Measurements from ENCODE around the gene MOB3B.
"Not testable (repeated sequence)": the region's sequence is repeated elsewhere in the genome, so short reads cannot be mapped to it uniquely, and the experiment has no call there.

Gene MOB3B

DNA sequence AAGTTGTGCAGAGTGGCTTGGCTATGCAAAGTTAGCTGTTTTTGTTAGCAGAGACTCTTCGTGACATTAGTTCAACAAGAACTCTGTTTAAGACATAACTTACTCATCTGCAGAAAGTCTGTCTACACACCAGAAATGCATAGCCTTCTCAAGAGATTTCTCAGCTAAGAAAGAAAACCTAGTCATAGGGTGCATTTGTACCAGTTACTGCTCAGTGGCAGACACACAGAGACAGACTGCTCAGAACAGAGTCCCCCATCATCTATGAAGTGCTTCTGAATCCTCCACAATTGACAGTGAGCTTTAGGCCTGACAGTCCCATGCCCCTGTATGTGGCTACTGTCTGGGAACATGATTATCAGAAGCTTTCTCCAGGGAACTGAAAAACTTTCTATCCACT lies 61.6 kb downstream of the MOB3B start:
- Mint-ChIP-seq H3K4me3 (no peak overlapping the region), H3K27ac (no peak overlapping the region), H3K36me3 (ENCODE audit: low read depth) (no peaks in the 10 kb centered on the region), H3K27me3 (no peaks in the 10 kb centered on the region), H3K9me3 (no peaks in the 10 kb centered on the region), H3K4me1 (peaks cover 4% of the 10 kb centered on the region)
- DNase-seq (no peak), ATAC-seq (no peak)

DNA sequence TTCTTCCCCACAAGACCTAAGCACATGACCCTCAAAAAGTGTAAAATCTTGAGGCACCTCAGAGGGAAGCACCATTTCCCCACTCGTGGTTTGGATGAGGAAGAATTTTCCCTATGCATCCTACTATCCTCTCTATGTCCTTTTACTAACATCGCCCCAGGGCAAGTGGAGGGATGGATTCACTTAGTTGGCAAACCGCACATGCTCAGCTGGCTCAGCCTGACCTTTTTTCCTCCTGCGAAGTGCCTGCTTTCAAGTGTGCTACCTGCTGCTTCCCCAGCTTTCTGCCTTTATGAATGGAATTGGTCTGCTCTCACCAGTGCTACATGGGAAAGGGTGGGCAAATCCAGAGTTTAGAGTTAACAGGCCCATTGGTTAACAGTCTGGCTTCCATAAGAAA lies 62.1 kb downstream of the MOB3B start:
- H3K27ac Mint-ChIP-seq = no peak overlapping the region
- H3K36me3 Mint-ChIP-seq (ENCODE audit: low read depth) = no peaks in the 10 kb centered on the region
- DNase-seq = no peak
- no peak overlapping the region for H3K4me3 Mint-ChIP-seq
- no peaks in the 10 kb centered on the region for H3K27me3 Mint-ChIP-seq
- no peaks in the 10 kb centered on the region for H3K9me3 Mint-ChIP-seq
- H3K4me1 Mint-ChIP-seq = peaks cover 3% of the 10 kb centered on the region
- no peak for ATAC-seq

DNA sequence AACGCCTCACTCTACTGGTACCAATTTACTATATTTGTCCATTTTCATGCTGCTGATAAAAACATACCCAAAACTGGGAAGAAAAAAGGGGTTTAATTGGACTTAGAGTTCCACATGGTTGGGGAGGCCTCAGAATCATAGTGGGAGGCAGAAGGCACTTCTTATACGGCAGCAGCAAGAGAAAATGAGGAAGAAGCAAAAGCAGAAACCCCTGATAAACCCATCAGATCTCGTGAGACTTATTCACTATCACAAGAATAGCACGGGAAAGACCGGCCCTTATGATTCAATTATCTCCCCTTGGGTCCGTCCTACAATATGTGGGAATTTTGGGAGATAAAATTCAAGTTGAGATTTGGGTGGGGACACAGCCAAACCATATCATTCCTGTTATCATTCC lies 63.1 kb downstream of the MOB3B start:
- H3K27me3 Mint-ChIP-seq; H3K27ac Mint-ChIP-seq; ATAC-seq; H3K36me3 Mint-ChIP-seq (ENCODE audit: low read depth); H3K4me1 Mint-ChIP-seq; DNase-seq; H3K9me3 Mint-ChIP-seq; H3K4me3 Mint-ChIP-seq: not testable (repeated sequence)

DNA sequence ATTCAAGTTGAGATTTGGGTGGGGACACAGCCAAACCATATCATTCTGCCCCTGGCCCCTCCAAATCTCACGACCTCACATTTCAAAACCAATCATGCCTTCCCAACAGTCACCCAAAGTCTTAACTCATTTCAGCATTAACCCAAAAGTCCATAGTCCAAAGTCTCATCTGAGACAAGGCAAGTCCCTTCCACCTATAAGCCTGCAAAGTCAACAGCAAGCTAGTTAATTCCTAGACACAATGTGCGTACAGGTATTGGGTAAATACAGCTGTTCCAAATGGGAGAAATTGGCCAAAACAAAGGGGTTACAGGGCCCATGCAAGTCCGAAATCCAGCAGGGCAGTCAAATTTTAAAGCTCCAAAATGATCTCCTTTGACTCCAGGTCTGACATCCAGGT lies 64.7 kb downstream of the MOB3B start:
- H3K9me3 Mint-ChIP-seq; H3K27ac Mint-ChIP-seq; DNase-seq; H3K36me3 Mint-ChIP-seq (ENCODE audit: low read depth); ATAC-seq; H3K27me3 Mint-ChIP-seq; H3K4me3 Mint-ChIP-seq: not testable (repeated sequence)
- H3K4me1 Mint-ChIP-seq = peaks cover 13% of the 10 kb centered on the region

DNA sequence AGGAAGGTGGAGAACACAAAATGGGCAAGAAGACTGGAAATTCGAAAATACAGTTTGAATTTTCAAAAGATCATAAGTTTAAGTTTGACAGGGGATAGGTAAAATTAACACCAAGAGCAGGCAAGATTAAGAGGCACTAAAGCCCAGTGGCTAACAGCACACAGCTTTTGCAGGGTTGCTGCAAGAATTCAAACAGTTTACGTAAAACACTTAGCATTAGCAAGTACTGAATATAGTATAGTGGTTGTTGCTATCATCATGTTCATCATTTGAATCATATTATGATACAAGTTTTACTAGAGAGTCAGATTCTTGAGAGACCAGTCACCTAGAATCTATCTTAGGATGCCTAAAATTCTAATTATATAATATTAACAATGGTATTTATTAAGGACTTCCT lies 66.8 kb downstream of the MOB3B start:
- no peaks in the 10 kb centered on the region for H3K27me3 Mint-ChIP-seq
- peaks cover 12% of the 10 kb centered on the region for H3K4me1 Mint-ChIP-seq
- ATAC-seq (no peak), DNase-seq (no peak)
- no peak overlapping the region for H3K27ac Mint-ChIP-seq
- H3K36me3 Mint-ChIP-seq (ENCODE audit: low read depth) = no peaks in the 10 kb centered on the region
- H3K4me3 Mint-ChIP-seq = no peak overlapping the region
- no peaks in the 10 kb centered on the region for H3K9me3 Mint-ChIP-seq

DNA sequence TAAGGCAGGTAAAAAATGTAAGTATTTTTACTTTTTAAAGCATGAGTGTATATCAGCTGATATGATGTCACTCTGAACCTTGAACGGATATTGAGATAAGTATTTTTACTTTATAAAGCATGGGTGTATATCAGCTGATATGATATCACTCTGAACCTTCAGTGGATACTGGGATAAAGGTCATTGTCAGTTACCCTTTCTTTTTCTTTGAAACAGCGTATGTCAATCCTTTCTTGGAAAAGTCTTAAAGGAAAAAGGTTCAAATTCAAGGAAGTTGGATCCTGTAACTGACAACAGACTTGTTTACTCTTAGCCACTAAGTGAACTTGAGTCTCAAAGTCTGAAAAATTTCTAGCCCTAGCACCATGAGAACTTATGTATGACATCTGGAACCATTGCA lies 67.2 kb downstream of the MOB3B start:
- H3K9me3 Mint-ChIP-seq = no peaks in the 10 kb centered on the region
- no peak overlapping the region for H3K4me3 Mint-ChIP-seq
- no peak for ATAC-seq
- no peaks in the 10 kb centered on the region for H3K36me3 Mint-ChIP-seq (ENCODE audit: low read depth)
- DNase-seq = no peak
- H3K4me1 Mint-ChIP-seq = peaks cover 14% of the 10 kb centered on the region
- no peaks in the 10 kb centered on the region for H3K27me3 Mint-ChIP-seq
- no peak overlapping the region for H3K27ac Mint-ChIP-seq

DNA sequence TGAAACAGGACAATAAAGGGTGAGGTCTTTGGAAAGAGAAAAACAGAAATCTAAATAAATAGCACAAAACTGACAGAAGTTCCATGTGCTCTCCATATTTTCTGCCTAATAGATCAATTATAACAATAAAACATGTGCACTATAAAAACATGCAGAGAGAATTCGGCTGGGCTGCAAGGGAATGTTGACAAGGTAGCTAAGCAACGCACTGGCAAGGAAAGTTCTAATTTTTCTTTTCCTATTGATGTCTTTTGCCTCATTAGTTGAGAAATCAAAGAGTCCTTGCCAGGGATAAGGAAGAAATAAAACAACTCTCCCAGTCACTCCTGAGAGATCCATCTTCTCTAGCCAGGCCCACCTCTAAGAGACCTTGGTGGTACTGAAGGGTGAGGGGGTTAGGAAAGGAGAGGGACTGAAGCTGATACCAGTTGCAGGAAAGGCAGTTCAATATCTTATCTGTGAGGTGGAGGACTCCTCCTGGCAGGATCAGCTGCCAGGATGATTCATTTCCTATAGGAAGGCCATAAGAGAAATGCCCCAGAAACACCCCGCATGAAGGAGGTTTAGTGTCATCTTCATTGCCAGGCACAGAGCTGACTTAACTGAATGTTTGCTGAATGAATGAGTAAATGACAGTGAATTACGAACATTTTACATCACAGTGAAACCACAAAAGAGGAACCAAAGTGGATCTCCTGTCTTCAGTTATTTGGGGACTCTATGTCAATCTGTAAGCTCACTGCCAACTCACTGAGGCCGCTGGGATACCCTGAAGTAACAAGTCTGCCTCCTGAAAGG lies 69.2 kb downstream of the MOB3B start:
- H3K36me3 Mint-ChIP-seq (ENCODE audit: low read depth) = peaks cover 2% of the 10 kb centered on the region
- H3K9me3 Mint-ChIP-seq = no peaks in the 10 kb centered on the region
- peaks cover 20% of the 10 kb centered on the region for H3K4me1 Mint-ChIP-seq
- H3K27ac Mint-ChIP-seq = no peak overlapping the region
- ATAC-seq (no peak), DNase-seq (no peak)
- H3K4me3 Mint-ChIP-seq = no peak overlapping the region
- no peaks in the 10 kb centered on the region for H3K27me3 Mint-ChIP-seq

DNA sequence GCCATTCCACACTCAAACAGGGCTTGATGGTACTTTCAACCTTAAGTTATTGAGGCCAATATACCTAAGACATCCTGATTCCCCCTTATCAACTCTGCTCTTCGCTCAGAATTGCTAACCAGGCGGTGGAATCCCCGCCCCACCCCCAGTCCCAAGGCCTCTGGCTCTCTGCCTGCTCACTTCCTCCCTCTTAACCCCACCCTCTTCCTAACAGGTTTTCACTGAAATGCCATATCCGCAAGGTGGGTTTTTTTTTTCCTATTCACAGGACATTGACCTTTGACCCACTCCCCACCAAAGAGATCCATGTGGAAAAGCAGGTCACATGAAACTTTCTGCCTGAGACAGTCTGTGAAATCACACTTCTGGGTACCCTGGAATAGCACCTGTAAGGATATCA lies 72.2 kb downstream of the MOB3B start:
- no peak overlapping the region for H3K4me3 Mint-ChIP-seq
- DNase-seq (peak; percentile 14), ATAC-seq (no peak)
- peak overlapping the region; percentile 32 for H3K27ac Mint-ChIP-seq
- H3K4me1 Mint-ChIP-seq = peaks cover 20% of the 10 kb centered on the region
- no peaks in the 10 kb centered on the region for H3K9me3 Mint-ChIP-seq
- peaks cover 3% of the 10 kb centered on the region for H3K36me3 Mint-ChIP-seq (ENCODE audit: low read depth)
- H3K27me3 Mint-ChIP-seq = no peaks in the 10 kb centered on the region

DNA sequence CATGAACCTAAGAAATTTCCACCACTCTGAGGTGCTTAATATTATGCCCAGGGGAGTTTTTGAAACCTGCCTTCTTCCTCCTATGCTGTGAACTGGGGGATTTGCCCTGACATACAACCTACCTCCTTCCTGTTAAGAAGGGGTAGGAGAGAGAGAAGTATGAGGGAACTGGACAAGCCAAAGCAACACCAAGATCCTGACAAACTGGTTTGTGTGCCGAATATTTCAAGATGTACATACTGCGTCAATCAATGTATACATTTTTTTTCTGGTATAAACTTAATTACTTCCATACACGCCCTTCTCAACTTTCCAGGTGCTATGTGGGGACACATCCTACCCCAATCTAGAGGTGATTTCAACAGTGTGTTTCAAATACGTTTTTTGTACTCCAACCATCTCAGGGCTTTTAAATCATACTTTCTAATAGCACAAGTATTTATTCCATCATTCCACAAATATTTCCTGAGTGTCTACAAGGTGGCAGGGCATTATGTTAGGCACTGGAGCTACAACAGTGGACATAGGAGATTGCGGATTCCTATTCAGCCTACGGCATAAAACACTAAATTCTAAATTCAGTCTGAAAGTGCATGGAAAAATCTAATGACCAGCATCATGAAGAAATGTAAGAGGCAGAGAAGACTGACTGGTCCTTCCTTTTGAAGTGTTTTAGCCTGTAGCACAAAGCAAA lies 75.6 kb downstream of the MOB3B start:
- DNase-seq (no peak), ATAC-seq (no peak)
- H3K36me3 Mint-ChIP-seq (ENCODE audit: low read depth) = peaks cover 5% of the 10 kb centered on the region
- H3K9me3 Mint-ChIP-seq = no peaks in the 10 kb centered on the region
- H3K27ac Mint-ChIP-seq = no peak overlapping the region
- no peaks in the 10 kb centered on the region for H3K27me3 Mint-ChIP-seq
- no peak overlapping the region for H3K4me3 Mint-ChIP-seq
- H3K4me1 Mint-ChIP-seq = peaks cover 9% of the 10 kb centered on the region

DNA sequence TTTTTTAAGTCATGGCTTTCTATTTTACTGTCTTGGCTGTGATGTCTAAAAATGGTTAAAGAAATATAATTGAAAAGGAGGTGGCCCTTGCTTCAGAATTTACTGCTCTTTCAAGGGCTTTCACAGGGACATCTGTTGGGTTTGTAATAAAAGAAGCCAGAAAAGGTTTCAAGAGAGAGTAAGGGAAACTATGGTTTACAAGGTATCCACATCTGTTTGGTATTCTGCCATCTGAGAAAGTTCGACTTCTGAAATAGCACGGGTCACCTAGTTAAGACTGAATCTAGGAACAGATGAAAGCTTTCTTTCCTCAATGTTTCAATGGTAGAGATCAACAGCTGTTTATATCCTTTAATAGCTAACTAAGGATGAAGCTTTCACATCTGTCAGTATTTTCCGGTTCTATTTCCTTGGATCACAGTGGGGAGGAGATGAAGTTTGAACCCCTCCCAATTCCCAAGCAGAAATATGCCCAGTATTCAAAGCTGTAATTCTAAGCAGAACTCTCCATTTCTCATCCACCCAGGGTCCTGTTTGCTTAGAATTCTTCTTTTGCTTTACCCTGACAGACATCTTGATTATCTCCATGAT lies 78.3 kb downstream of the MOB3B start:
- ATAC-seq (no peak), DNase-seq (no peak)
- peaks cover 5% of the 10 kb centered on the region for H3K4me1 Mint-ChIP-seq
- peaks cover 14% of the 10 kb centered on the region for H3K36me3 Mint-ChIP-seq (ENCODE audit: low read depth)
- no peaks in the 10 kb centered on the region for H3K27me3 Mint-ChIP-seq
- H3K9me3 Mint-ChIP-seq = no peaks in the 10 kb centered on the region
- H3K4me3 Mint-ChIP-seq = no peak overlapping the region
- H3K27ac Mint-ChIP-seq = no peak overlapping the region

DNA sequence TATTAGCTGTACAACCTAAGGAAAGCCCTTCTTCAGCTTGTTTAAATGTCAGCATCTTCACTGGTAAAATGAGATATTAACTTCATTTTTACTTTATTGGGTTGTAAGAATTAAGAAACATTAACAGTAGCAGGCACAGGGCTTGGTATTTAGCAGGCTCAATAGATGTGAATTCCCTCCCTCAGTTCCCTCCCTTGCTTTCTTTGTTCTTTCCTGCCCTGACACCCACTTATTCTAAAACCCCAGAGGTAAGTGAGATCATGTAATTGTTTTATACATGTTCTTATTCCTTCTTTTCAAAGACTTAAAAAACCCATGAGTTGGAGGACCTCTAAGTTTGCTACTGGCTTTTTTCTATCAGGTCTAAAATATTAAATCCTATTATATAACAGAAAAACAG lies 78.9 kb downstream of the MOB3B start:
- no peak overlapping the region for H3K27ac Mint-ChIP-seq
- H3K4me3 Mint-ChIP-seq = no peak overlapping the region
- H3K4me1 Mint-ChIP-seq = peaks cover 5% of the 10 kb centered on the region
- H3K36me3 Mint-ChIP-seq (ENCODE audit: low read depth) = peaks cover 12% of the 10 kb centered on the region
- DNase-seq (no peak), ATAC-seq (no peak)
- no peaks in the 10 kb centered on the region for H3K9me3 Mint-ChIP-seq
- H3K27me3 Mint-ChIP-seq = no peaks in the 10 kb centered on the region

DNA sequence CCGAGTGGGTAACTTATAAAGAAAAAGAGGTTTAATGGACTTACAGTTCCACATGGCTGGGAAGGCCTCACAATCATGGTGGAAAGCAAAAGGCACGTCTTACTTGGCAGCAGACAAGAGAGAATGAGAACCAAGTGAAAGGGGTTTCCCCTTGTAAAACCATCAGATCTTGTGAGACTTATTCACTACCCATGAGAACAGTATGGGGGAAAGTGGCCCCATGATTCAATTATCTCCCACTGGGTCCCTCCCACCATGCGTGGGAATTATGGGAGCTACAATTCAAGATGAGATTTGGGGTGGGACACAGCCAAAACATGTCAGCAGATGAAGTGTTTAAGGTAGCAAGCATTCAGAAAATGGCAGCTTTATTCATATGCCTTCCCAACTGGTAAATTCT lies 81.3 kb downstream of the MOB3B start:
- H3K4me3 Mint-ChIP-seq, H3K9me3 Mint-ChIP-seq, H3K27me3 Mint-ChIP-seq, DNase-seq, H3K27ac Mint-ChIP-seq, ATAC-seq, H3K4me1 Mint-ChIP-seq: not testable (repeated sequence)
- peaks cover 12% of the 10 kb centered on the region for H3K36me3 Mint-ChIP-seq (ENCODE audit: low read depth)

DNA sequence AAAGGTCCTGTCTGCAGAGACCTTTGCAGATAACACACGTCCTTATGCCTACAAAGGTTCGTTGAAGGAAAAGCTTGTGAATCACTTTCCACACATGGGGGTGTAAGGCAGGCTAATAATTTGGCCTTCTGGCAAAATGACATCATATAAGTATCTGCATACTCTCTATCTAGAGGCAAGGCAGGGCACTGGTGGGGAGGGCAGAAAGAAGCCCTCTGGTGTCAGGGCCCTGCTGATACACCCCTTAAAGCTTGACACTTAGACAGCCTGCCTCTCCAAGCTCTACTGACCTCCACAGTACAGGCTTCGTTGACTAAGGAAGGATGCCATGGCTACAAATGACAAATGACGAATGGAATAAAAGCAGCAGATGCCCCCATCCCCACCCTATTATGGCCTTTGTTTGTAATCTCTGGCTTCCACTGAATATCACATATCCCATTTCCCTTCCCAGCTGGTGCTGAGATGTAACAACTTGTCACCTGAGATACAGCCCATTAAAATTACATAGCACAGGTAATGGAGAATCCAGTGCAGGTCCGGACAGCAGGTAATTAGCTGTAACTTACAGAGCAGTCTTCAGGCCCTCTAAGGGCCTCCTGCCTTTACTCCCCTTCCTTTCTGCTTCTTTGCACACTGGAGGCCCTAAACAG lies 82.5 kb downstream of the MOB3B start:
- no peak for DNase-seq
- no peak overlapping the region for H3K27ac Mint-ChIP-seq
- ATAC-seq = peak; percentile 28
- H3K9me3 Mint-ChIP-seq = no peaks in the 10 kb centered on the region
- H3K36me3 Mint-ChIP-seq (ENCODE audit: low read depth) = peaks cover 11% of the 10 kb centered on the region
- no peaks in the 10 kb centered on the region for H3K27me3 Mint-ChIP-seq
- peaks cover 17% of the 10 kb centered on the region for H3K4me1 Mint-ChIP-seq
- H3K4me3 Mint-ChIP-seq = no peak overlapping the region

DNA sequence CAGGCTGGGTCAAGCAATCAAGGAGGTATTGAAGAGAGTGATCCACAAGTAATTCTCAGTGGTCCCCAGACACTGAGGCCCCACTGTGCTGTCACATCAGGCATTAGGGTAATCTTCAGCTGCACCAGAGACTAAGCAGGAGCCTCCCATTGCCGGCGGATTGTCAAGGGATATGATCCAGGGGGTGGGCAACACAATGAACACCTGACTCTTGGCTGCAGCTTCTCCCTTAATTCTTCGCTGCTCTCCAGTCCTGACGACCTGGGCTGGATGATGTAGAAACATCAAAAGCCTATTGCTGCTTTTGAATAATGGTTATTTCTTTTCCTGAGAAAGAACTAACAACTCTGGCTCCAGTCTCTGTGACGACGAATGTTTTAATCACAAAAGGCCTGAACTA lies 83.9 kb downstream of the MOB3B start:
- H3K27me3 Mint-ChIP-seq = no peaks in the 10 kb centered on the region
- H3K9me3 Mint-ChIP-seq = no peaks in the 10 kb centered on the region
- no peak overlapping the region for H3K4me3 Mint-ChIP-seq
- H3K36me3 Mint-ChIP-seq (ENCODE audit: low read depth) = peaks cover 11% of the 10 kb centered on the region
- H3K27ac Mint-ChIP-seq = no peak overlapping the region
- ATAC-seq (no peak), DNase-seq (no peak)
- peaks cover 28% of the 10 kb centered on the region for H3K4me1 Mint-ChIP-seq
